Neuronal stem cell (in vitro differentiated cells): ENCODE results near the gene PACS2.

Experiments
- DNase-seq: peaks from one replicate; pipeline ENCODE4 v3.0.0-alpha.2; 2013; ENCODE audit warnings: low spot score
- H2AFZ ChIP-seq: one replicate; pipeline ENCODE4 v1.6.1; 2013; ENCODE audit warnings: mild to moderate bottlenecking, low read length, inconsistent platforms
- H2AK5ac ChIP-seq: 2 replicates; pipeline ENCODE4 v1.6.1; 2013; ENCODE audit warnings: low read depth, mild to moderate bottlenecking, inconsistent platforms, low read length, moderate library complexity, mixed read lengths
- H2BK120ac ChIP-seq: 2 replicates; pipeline ENCODE4 v1.6.1; 2013; ENCODE audit warnings: low read depth, mild to moderate bottlenecking, inconsistent platforms, low read length, moderate library complexity, mixed read lengths
- H2BK12ac ChIP-seq: one replicate; pipeline ENCODE4 v1.6.1; 2013; ENCODE audit warnings: low read length, inconsistent platforms
- H2BK15ac ChIP-seq: 2 replicates; pipeline ENCODE4 v1.6.1; 2013; ENCODE audit warnings: mild to moderate bottlenecking, low read length, inconsistent platforms, mixed read lengths
- H2BK5ac ChIP-seq: one replicate; pipeline ENCODE4 v1.6.1; 2013; ENCODE audit warnings: inconsistent platforms, mild to moderate bottlenecking, low read length, moderate library complexity
- H3K14ac ChIP-seq: one replicate; pipeline ENCODE4 v1.6.1; 2013; ENCODE audit warnings: low read length, inconsistent platforms
- H3K18ac ChIP-seq: 2 replicates; pipeline ENCODE4 v1.6.1; 2013; ENCODE audit warnings: low read length, inconsistent platforms
- H3K23ac ChIP-seq: 2 replicates; pipeline ENCODE4 v1.6.1; 2013; ENCODE audit warnings: low read depth, mild to moderate bottlenecking, mixed read lengths, low read length, inconsistent platforms; ENCODE audit not compliant: poor library complexity
- H3K27ac ChIP-seq: replicated peaks from 3 replicates; pipeline ENCODE4 v1.5.1; 2013; ENCODE audit warnings: low read length, inconsistent platforms
- H3K27me3 ChIP-seq, 3 experiments: 2 replicates each; pipeline ENCODE4 v1.6.1; 2013; ENCODE audit warnings: low read length in 3 of 3, mild to moderate bottlenecking in 2 of 3, inconsistent platforms in 1 of 3, low read depth in 1 of 3, mixed read lengths in 1 of 3, moderate library complexity in 1 of 3; ENCODE audit not compliant: control insufficient read depth in 3 of 3, insufficient read depth in 3 of 3
- H3K36me3 ChIP-seq, 2 donors: replicated peaks in 1 of 2; 2 replicates each; pipeline ENCODE4 v1.6.1; 2013; ENCODE audit warnings: low read length in 2 of 2; ENCODE audit not compliant: control insufficient read depth in 2 of 2, insufficient read depth in 2 of 2
- H3K4ac ChIP-seq: 2 replicates; pipeline ENCODE4 v1.6.1; 2013; ENCODE audit warnings: inconsistent platforms, mild to moderate bottlenecking, low read length, moderate library complexity
- H3K4me1 ChIP-seq, 2 donors: 1 replicate in 1 of 2; 2 replicates in 1 of 2; pipeline ENCODE4 v1.6.1; 2013; ENCODE audit warnings: low read length in 2 of 2, low read depth in 1 of 2; ENCODE audit not compliant: control insufficient read depth in 2 of 2, insufficient read depth in 1 of 2
- H3K4me2 ChIP-seq: one replicate; pipeline ENCODE4 v1.6.1; 2013; ENCODE audit warnings: mild to moderate bottlenecking, low read length, inconsistent platforms; ENCODE audit not compliant: insufficient read depth, poor library complexity, severe bottlenecking
- H3K4me3 ChIP-seq, 2 donors: 2 replicates each; pipeline ENCODE4 v1.5.1; 2013; ENCODE audit warnings: low read length in 2 of 2, mild to moderate bottlenecking in 2 of 2, inconsistent platforms in 1 of 2, moderate library complexity in 1 of 2
- H3K79me1 ChIP-seq: one replicate; pipeline ENCODE4 v1.6.1; 2013; ENCODE audit warnings: low read depth, mild to moderate bottlenecking, inconsistent platforms, low read length, moderate library complexity
- H3K9ac ChIP-seq: one replicate; pipeline ENCODE4 v1.6.1; 2013; ENCODE audit warnings: mild to moderate bottlenecking, low read depth, low read length, inconsistent platforms; ENCODE audit not compliant: poor library complexity
- H3K9me3 ChIP-seq, 2 donors: replicated peaks in 1 of 2; 2 replicates each; pipeline versions ENCODE3 to v1.6.1; 2013; ENCODE audit warnings: low read length in 2 of 2, mild to moderate bottlenecking in 2 of 2, inconsistent platforms in 1 of 2, low read depth in 1 of 2, mixed read lengths in 1 of 2, moderate library complexity in 1 of 2; ENCODE audit not compliant: control insufficient read depth in 2 of 2, insufficient read depth in 1 of 2
- H4K8ac ChIP-seq: one replicate; pipeline ENCODE4 v1.6.1; 2013; ENCODE audit warnings: low read depth, mild to moderate bottlenecking, inconsistent platforms, low read length, moderate library complexity
- H4K91ac ChIP-seq: one replicate; pipeline ENCODE4 v1.6.1; 2013; ENCODE audit warnings: low read length, low read depth, mild to moderate bottlenecking, inconsistent platforms; ENCODE audit not compliant: poor library complexity
- WGBS, 2 donors: extraction: QIAGEN DNeasy Blood & Tissue Kit; methylation state at CpG; one replicate each; pipeline ENCODE4 v1.1.7; 2013; ENCODE audit warnings: missing lambda C conversion rate in 2 of 2, mixed read lengths in 1 of 2; ENCODE audit not compliant: insufficient read length in 2 of 2, insufficient replicate concordance in 1 of 2; ENCODE audit errors: extremely low coverage in 2 of 2; 5-methylcytosine and 5-hydroxymethylcytosine counted together

Gene PACS2

GRCh38 chr14:105446971-105447370, 132.4 kb downstream of the PACS2 start:
- Histone ChIP-seq H3K4me2 (no peak overlapping the region), H3K23ac (no peak overlapping the region), H3K27ac (no peak overlapping the region), H2BK120ac (no peak overlapping the region), H3K4me3 (no peak overlapping the region), H2AFZ (no peak overlapping the region), H3K4ac (no peak overlapping the region), H4K91ac (no peak overlapping the region), H2BK5ac (no peak overlapping the region), H2BK12ac (no peak overlapping the region), H3K4me1 (no peaks in the 10 kb centered on the region), H3K9ac (peak overlapping the region; percentile 81), H3K36me3 (peaks cover 42 to 66% of the 10 kb centered on the region in 2 donors), H2BK15ac (no peak overlapping the region), H3K27me3 (no peaks in the 10 kb centered on the region), H2AK5ac (no peak overlapping the region), H3K18ac (peak overlapping the region; percentile 38), H3K79me1 (peaks cover 30% of the 10 kb centered on the region), H3K9me3 (peaks cover 0 to 2% of the 10 kb centered on the region in 2 donors), H3K14ac (no peak overlapping the region), H4K8ac (no peak overlapping the region)
- WGBS, 2 donors = no CpG with 5 or more reads among the region's 14 CpGs
- no peak for DNase-seq
